ENCODE data around the gene ADK.
"Not testable (repeated sequence)": the region's sequence is repeated elsewhere in the genome, so short reads cannot be mapped to it uniquely, and the experiment has no call there.

The ADK gene

DNA sequence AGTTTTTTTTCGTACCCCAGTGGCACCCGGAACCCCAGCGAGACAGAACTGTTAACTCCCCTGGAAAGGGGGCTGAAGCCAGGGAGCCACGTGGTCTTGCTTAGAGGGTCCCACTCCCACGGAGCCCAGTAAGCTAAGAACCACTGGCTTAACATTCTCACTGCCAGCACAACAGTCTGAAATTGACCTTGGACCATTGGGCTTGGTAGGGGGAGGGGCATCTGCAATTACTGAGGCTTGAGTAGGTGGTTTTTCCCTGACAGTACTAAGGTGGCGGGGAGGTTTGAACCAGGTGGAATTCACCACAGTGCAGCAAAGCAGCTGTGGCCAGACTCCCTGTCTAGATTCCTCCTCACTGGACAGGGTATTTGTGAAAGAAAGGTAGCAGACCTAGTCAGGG, 196.5 kb downstream of the ADK start:
- no peak for DNase-seq (ENCODE audit: low read depth in 2 of 2)

DNA sequence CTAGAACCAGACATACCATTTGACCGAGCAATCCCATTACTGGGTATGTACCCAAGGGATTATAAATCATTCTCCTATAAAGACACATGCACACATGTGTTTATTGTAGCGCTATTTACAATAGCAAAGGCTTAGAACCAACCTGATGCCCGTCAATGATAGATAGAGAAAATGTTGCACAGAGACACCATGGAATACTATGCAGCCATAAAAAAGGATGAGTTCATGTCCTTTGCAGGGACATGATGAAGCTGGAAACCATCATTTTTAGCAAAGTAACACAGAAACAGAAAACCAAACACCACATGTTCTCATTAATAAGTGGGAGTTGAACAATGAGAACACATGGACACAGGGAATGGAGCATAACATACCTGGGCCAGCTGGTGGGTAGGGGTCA, 202.0 kb downstream of the ADK start:
- DNase-seq (ENCODE audit: low read depth in 2 of 2) = not testable (repeated sequence)

GRCh38 chr10:74361678-74362077, 210.7 kb downstream of the ADK start:
- DNase-seq (ENCODE audit: low read depth in 2 of 2) = no peak

- no peak for DNase-seq (ENCODE audit: low read depth in 2 of 2)
These were observed 212.7 kb downstream of the ADK start for GRCh38 chr10:74363727-74364126.

- DNase-seq (ENCODE audit: low read depth in 2 of 2) = no peak
These were observed 214.1 kb downstream of the ADK start for GRCh38 chr10:74365109-74365508.

GRCh38 chr10:74371696-74372095, 220.7 kb downstream of the ADK start:
- no peak for DNase-seq (ENCODE audit: low read depth in 2 of 2)

DNA sequence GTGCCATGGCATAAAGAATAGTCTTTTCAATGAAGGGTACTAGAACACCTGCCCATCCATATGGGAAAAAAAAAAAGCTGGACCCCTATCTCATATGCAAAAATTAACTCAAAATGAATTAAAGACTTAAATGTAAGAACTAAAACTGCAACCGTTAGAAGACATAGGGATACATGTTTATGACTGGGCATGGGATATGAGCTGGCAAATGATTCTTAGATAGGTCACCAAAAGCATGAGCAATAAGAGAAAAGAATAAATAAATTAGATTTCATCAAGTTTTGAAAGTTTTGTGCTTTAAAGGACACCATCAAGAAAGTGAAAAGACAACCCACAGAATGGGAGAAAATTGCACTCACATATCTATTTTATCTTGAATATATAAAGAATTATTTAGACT, 222.0 kb downstream of the ADK start:
- no peak for DNase-seq (ENCODE audit: low read depth in 2 of 2)

DNA sequence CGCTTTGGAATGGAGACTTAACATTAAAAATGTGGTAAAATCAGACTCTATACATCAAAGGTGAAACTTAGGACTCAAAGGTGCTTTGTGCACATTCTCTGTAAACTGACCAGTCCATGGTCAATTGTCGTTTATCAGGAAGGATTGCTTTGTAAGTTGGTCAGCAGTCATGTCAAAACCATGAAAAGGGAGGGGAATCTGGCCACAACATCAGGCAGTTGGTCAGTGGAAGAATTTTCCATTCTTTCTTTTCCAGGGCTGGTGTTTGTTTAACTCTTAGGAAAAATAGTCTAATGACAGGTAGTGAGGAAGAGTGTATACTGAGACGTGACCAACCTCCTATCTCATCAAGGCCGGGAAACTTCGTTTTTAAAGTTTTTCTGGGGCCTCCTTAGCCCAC, 226.5 kb downstream of the ADK start:
- DNase-seq (ENCODE audit: low read depth in 2 of 2) = no peak

DNA sequence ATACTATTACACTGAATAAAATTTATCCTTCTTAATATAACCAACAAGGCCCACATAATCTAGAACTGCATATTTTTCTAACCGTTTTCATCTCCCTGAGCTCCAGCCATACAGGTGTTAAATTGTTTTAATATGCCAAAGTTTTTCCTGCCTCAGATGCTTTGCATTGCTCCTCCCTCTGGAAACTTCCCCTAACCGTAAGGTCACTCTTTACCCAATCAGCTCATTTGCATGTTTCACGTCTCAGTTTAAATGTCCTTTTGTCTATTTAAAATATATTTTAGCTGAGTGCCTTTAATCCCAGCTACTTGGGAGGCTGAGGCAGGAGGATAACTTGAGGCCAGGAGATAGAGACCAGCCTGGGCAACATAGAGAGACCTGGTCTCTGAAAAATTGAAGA, 228.5 kb downstream of the ADK start:
- DNase-seq (ENCODE audit: low read depth in 2 of 2) = no peak

- DNase-seq (ENCODE audit: low read depth in 2 of 2) = no peak
These were observed 229.8 kb downstream of the ADK start for GRCh38 chr10:74380795-74381194.

DNA sequence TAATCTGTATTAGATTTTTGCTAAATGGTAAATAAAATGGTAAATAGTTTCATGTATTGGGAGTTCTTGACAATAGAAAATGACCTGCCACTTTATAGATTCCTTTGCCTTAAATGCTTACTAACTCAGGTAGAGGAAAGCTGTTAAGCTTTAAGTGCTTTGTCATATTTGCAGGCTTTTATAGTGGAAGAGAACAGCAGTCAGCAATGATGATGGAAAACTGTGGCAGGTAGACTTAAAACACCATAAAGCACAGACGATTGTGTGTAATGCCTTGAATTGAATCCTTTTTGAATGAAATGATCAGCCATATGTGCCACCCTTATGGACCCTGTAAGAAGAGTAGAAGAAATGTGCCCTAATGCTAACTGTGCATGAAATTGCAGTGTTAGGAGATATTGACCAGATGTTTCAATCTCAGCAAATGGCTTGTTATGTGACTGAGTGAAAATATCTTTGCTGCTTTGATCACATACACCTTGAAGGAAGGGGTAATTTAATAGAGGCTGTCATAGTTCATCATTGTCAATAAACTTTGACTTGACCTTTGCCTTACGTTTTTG, 230.4 kb downstream of the ADK start:
- DNase-seq (ENCODE audit: low read depth in 2 of 2) = no peak

DNA sequence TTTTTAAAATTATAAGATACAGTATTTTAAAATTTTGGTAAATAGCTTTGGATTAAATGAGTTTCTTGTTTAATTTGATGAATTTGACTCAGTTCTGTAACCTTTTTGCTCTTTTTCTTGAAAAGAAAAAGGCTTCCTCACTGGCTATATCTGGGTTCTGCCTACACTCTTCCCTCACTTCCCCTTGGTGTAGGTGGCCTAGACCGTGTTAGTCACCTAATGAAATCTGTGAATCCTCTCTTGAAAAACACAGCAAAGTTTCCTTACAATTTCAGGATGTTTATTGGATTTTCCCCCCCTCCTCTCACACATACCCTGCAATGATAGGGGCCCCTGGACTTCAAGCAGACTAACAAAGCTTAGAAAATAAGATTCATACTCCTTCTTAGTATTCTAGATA, 231.6 kb downstream of the ADK start:
- DNase-seq (ENCODE audit: low read depth in 2 of 2) = no peak

DNA sequence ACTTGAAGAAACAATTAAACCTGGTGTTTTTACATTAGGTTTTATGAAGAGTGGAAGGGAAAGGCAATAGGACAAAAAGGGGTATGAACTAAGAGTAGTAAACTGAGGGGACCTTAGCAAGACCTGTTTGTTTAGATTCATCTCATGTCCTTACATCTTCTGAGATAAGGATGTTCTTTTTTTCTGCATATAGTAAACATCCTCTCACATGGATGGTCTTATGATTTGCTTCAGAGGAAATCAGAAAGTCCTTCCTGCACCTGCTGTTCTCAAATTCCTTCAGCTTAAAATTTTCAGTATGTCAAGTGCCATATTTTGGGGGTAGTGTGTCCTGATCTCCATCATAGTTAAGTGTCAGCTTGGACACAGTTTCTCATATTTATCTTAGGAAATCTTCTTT, 232.6 kb downstream of the ADK start:
- DNase-seq (ENCODE audit: low read depth in 2 of 2) = no peak

- DNase-seq (ENCODE audit: low read depth in 2 of 2) = no peak
These were observed 233.7 kb downstream of the ADK start for GRCh38 chr10:74384615-74385183.

GRCh38 chr10:74388801-74389200, 237.8 kb downstream of the ADK start:
- DNase-seq (ENCODE audit: low read depth in 2 of 2) = no peak

- DNase-seq (ENCODE audit: low read depth in 2 of 2) = no peak
These were observed 240.8 kb downstream of the ADK start for GRCh38 chr10:74391786-74392185.

GRCh38 chr10:74394416-74394969, 243.5 kb downstream of the ADK start:
- DNase-seq (ENCODE audit: low read depth in 2 of 2) = no peak

DNA sequence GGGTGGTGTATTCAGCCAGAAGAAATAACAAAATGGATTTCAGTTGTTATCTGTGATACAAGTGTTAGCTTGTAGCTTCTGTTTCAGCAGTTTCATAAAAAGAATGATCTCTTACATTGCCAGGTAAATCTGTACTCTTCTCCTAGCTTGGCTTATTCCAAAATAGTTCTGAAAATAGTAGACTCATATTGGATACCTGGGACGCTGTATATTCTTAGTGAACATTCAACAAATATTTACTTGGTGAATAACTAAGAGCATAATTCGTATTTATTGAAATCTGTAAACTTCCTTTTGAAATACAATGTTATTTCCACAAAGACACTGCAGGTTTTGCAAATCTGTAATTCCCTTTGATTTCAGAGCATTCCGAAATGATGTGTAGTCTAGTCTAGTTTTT, 249.2 kb downstream of the ADK start:
- no peak for DNase-seq (ENCODE audit: low read depth in 2 of 2)

GRCh38 chr10:74406006-74406405, 255.0 kb downstream of the ADK start:
- DNase-seq (ENCODE audit: low read depth in 2 of 2) = no peak

- no peak for DNase-seq (ENCODE audit: low read depth in 2 of 2)
These were observed 264.3 kb downstream of the ADK start for GRCh38 chr10:74415146-74415839.

DNA sequence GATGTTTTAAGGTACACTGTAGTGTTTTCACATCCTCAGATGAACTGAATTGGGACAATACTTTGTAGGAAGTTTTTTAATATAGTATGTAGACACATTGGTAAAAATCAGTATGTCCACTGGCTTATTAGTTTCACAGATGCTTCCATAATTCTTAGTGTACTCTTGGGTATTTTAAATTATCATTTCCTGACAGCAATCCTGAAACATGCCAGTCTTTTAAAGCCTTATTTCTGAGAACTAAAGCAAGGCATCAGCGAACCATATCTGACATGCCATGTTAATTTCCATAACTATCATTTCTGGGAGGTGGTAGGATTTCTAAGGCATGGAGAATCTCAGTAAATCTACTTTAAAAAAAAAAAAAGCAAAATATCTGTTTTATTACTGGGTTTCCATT, 266.4 kb downstream of the ADK start:
- no peak for DNase-seq (ENCODE audit: low read depth in 2 of 2)

DNA sequence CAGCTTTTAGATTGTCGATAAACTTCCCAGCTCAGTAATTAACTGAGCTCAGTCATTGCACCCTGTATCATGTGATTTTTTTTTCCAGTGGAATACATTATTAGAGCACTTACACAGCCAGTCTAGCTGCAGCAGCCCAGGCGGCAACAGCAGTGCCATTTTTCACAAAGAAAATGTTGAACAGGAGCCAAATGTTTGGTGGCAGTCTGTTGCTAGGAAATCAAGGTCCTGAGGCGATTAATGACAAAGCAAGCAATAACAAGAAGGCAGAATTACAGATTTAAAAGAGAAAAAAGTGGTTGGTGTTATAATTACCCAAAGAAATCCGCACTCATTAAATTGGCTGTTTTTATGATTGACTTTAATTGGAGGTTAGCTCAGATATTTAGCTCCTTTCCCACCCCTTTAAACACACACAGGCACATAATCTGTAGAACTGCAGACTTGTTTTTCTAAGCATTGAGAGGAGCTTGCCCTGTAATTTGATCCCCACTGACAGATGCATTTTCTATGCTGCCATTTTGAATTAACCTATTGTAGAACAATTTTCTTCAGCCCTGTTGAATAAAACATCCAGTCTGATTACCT, 267.4 kb downstream of the ADK start:
- no peak for DNase-seq (ENCODE audit: low read depth in 2 of 2)

- DNase-seq (ENCODE audit: low read depth in 2 of 2) = no peak
These were observed 268.5 kb downstream of the ADK start for GRCh38 chr10:74419491-74419951.

Data from activated CD8-positive, alpha-beta memory T cell treated with anti-CD3 and anti-CD28 coated beads for 4 hours (primary cell).